GM12873 (cell line): ENCODE results near the gene HHATL.

Experiments used
- CTCF ChIP-seq: IDR thresholded peaks from 2 replicates; pipeline ENCODE4 v1.5.1; 2012; ENCODE audit warnings: low read depth, mild to moderate bottlenecking, moderate library complexity, low read length, control low read depth; ENCODE audit not compliant: insufficient read depth; ENCODE audit errors: missing control alignments

The HHATL gene

GRCh38 chr3:42729404-42730145 is 27.0 kb upstream of the HHATL start:
- no peak for TF ChIP-seq CTCF

- TF ChIP-seq CTCF, result no peak
These were observed 26.2 kb upstream of the HHATL start for GRCh38 chr3:42728668-42729364.

GRCh38 chr3:42728056-42728455 is 25.5 kb upstream of the HHATL start:
- TF ChIP-seq CTCF, result no peak

- TF ChIP-seq CTCF, result no peak
These were observed 22.9 kb upstream of the HHATL start for GRCh38 chr3:42725454-42725853.

- TF ChIP-seq CTCF, result no peak
These were observed 20.6 kb upstream of the HHATL start for GRCh38 chr3:42723219-42723618.

- no peak for TF ChIP-seq CTCF
These were observed 19.1 kb upstream of the HHATL start for GRCh38 chr3:42721690-42722089.

GRCh38 chr3:42720126-42720525 is 17.5 kb upstream of the HHATL start:
- no peak for TF ChIP-seq CTCF
